Loucy (cell line): ENCODE measurements around the gene CPEB3.
A peak's percentile ranks its signal among the peaks of the same experiment; 100 is the strongest.

Experiments
- H2AFZ ChIP-seq: fragments of 200-600 bp; sonication (generic); 2 replicates; pipeline ENCODE4 v1.6.0; 2016; ENCODE audit warnings: antibody characterized with exemption, mild to moderate bottlenecking, low read length, moderate library complexity
- H3F3A ChIP-seq: fragments of 200-600 bp; 2 replicates; pipeline ENCODE4 v1.6.0; 2016; ENCODE audit warnings: antibody characterized with exemption, low read depth, mild to moderate bottlenecking
- H3K27me3 ChIP-seq: fragments of 200-600 bp; sonication (generic); 2 replicates; pipeline ENCODE4 v1.6.1; 2014; ENCODE audit warnings: low read length, mild to moderate bottlenecking; ENCODE audit not compliant: insufficient read depth, poor library complexity, severe bottlenecking
- H3K36me3 ChIP-seq: fragments of 200-600 bp; sonication (generic); 2 replicates; pipeline ENCODE4 v1.6.1; 2016; ENCODE audit warnings: low read length; ENCODE audit not compliant: insufficient read depth
- H3K4me1 ChIP-seq: fragments of 200-600 bp; sonication (generic); 2 replicates; pipeline ENCODE4 v1.5.1; 2014; ENCODE audit warnings: low read length, mild to moderate bottlenecking; ENCODE audit not compliant: insufficient read depth, poor library complexity, severe bottlenecking
- H3K4me2 ChIP-seq: fragments of 200-600 bp; sonication (generic); 2 replicates; pipeline ENCODE4 v1.6.0; 2014; ENCODE audit warnings: antibody characterized with exemption, low read length, low read depth, mild to moderate bottlenecking; ENCODE audit not compliant: poor library complexity, severe bottlenecking
- H3K4me3 ChIP-seq: fragments of 200-600 bp; sonication (generic); 2 replicates; pipeline ENCODE4 v1.5.1; 2014; ENCODE audit warnings: low read length, mild to moderate bottlenecking, mixed read lengths; ENCODE audit not compliant: poor library complexity, severe bottlenecking
- H3K79me2 ChIP-seq: fragments of 200-600 bp; sonication (generic); 2 replicates; pipeline ENCODE4 v1.6.1; 2014; ENCODE audit warnings: low read length; ENCODE audit not compliant: insufficient read depth
- H3K9ac ChIP-seq: fragments of 200-600 bp; sonication (generic); 2 replicates; pipeline ENCODE4 v1.6.0; 2014; ENCODE audit warnings: mild to moderate bottlenecking, low read depth, low read length, moderate library complexity; ENCODE audit not compliant: poor library complexity, severe bottlenecking
- H3K9me2 ChIP-seq: fragments of 200-600 bp; sonication (generic); replicated peaks from 2 replicates; pipeline ENCODE4 v1.6.1; 2016; ENCODE audit warnings: low read depth, low read length, mixed read lengths
- H3K9me3 ChIP-seq: fragments of 200-600 bp; sonication (generic); 2 replicates; pipeline ENCODE4 v1.6.1; 2014; ENCODE audit warnings: mild to moderate bottlenecking, antibody characterized with exemption, low read length, low read depth; ENCODE audit not compliant: insufficient read depth
- H4K20me1 ChIP-seq: fragments of 200-600 bp; sonication (generic); 2 replicates; pipeline ENCODE4 v1.6.0; 2014; ENCODE audit warnings: antibody characterized with exemption, low read length, mild to moderate bottlenecking; ENCODE audit not compliant: insufficient read depth, poor library complexity, severe bottlenecking
- CTCF ChIP-seq: fragments of 200-600 bp; sonication (generic); conservative IDR thresholded peaks from 2 replicates; pipeline ENCODE4 v1.5.1; 2014; ENCODE audit warnings: mild to moderate bottlenecking, antibody characterized with exemption, low read length
- EZH2phosphoT487 ChIP-seq: fragments of 200-600 bp; IDR thresholded peaks from 2 replicates; pipeline ENCODE4 v1.6.1; 2018; ENCODE audit warnings: antibody characterized with exemption, mild to moderate bottlenecking, moderate library complexity, borderline replicate concordance

The CPEB3 gene

DNA sequence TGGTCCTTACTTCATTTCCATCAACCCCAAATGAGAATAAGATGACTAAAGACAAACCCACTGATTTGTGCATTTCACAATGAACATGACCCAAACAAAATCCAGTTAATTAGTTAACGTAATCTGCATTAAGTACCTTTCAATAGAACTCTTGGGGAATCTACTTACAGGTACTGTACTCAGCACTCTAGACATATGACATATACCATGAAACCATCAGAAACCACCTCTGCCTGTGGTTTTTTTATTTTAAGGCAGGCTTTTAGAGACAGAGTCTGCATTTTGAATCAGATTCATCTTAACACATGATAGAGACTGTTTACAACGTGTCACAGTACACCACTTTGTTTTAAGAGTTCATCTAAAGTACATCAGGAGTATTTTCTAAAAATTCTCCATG is 198.9 kb downstream of the CPEB3 start:
- Histone ChIP-seq H3K9me2 (no peaks in the 10 kb centered on the region), H3K9ac (no peak overlapping the region), H3K79me2 (no peaks in the 10 kb centered on the region), H3K36me3 (no peaks in the 10 kb centered on the region), H3K27me3 (no peaks in the 10 kb centered on the region), H4K20me1 (no peaks in the 10 kb centered on the region), H3K4me1 (no peaks in the 10 kb centered on the region), H2AFZ (no peak overlapping the region), H3K4me3 (no peak overlapping the region), H3K9me3 (no peaks in the 10 kb centered on the region), H3F3A (no peaks in the 10 kb centered on the region), H3K4me2 (no peak overlapping the region)
- no peak for TF ChIP-seq EZH2phosphoT487
- TF ChIP-seq CTCF, result no peak

- H3K4me2 ChIP-seq, result no peak overlapping the region
- no peaks in the 10 kb centered on the region for H3F3A ChIP-seq
- H3K27me3 ChIP-seq, result no peaks in the 10 kb centered on the region
- H4K20me1 ChIP-seq, result no peaks in the 10 kb centered on the region
- no peaks in the 10 kb centered on the region for H3K4me1 ChIP-seq
- no peaks in the 10 kb centered on the region for H3K36me3 ChIP-seq
- H3K79me2 ChIP-seq, result no peaks in the 10 kb centered on the region
- H2AFZ ChIP-seq, result no peak overlapping the region
- H3K9me2 ChIP-seq, result no peaks in the 10 kb centered on the region
- no peak overlapping the region for H3K9ac ChIP-seq
- no peak overlapping the region for H3K4me3 ChIP-seq
- H3K9me3 ChIP-seq, result no peaks in the 10 kb centered on the region
- TF ChIP-seq EZH2phosphoT487 (no peak), CTCF (peak; percentile 89)
Observed at GRCh38 chr10:92087750-92088395, 203.0 kb downstream of the CPEB3 start.

- no peak overlapping the region for H3K4me2 ChIP-seq
- H3K9me3 ChIP-seq, result no peaks in the 10 kb centered on the region
- H3K9ac ChIP-seq, result no peak overlapping the region
- no peaks in the 10 kb centered on the region for H3K79me2 ChIP-seq
- H2AFZ ChIP-seq, result no peak overlapping the region
- TF ChIP-seq EZH2phosphoT487 (no peak), CTCF (no peak)
- no peak overlapping the region for H3K4me3 ChIP-seq
- H3K36me3 ChIP-seq, result peaks cover 7% of the 10 kb centered on the region; the same call in 1 of the 2 replicates
- H3K9me2 ChIP-seq, result no peaks in the 10 kb centered on the region
- no peaks in the 10 kb centered on the region for H3F3A ChIP-seq
- no peaks in the 10 kb centered on the region for H3K4me1 ChIP-seq
- H3K27me3 ChIP-seq, result no peaks in the 10 kb centered on the region
- H4K20me1 ChIP-seq, result no peaks in the 10 kb centered on the region
Observed at GRCh38 chr10:92082583-92083280, 208.1 kb downstream of the CPEB3 start.
